Esophagus muscularis mucosa (tissue), 4 donors: ENCODE data around the gene CSNK2A2. TPM values are rescaled to one million over a fixed set of nuclear protein-coding genes. Genes with fewer than 3 reads are reported as not detected.

Experiments
- DNase-seq: peaks from one replicate; pipeline ENCODE4 v3.0.0-alpha.2; 2017; ENCODE audit errors: extremely low spot score
- H3K27ac ChIP-seq, 4 donors: fragments of 200-600 bp; sonication (generic); replicated peaks in 1 of 4; 1 replicate in 3 of 4; 2 replicates in 1 of 4; pipeline ENCODE4 v1.5.1; 2016 to 2019; ENCODE audit warnings: mild to moderate bottlenecking in 1 of 4
- H3K27me3 ChIP-seq, 4 donors: fragments of 200-600 bp; sonication (generic); one replicate each; pipeline versions ENCODE4 v1.5.1 to v1.6.0; 2016 to 2019
- H3K36me3 ChIP-seq, 4 donors: fragments of 200-600 bp; sonication (generic); one replicate each; pipeline ENCODE4 v1.5.1; 2016 to 2019
- H3K4me1 ChIP-seq, 4 donors: fragments of 200-600 bp; sonication (generic); one replicate each; pipeline ENCODE4 v1.5.1; 2016 to 2019
- H3K4me3 ChIP-seq, 4 donors: fragments of 200-600 bp; sonication (generic); 1 replicate in 2 of 4; 2 replicates in 2 of 4; pipeline ENCODE4 v1.5.1; 2016 to 2019; ENCODE audit warnings: mild to moderate bottlenecking in 4 of 4, moderate library complexity in 1 of 4
- H3K9me3 ChIP-seq, 4 donors: fragments of 200-600 bp; sonication (generic); 1 replicate in 3 of 4; 2 replicates in 1 of 4; pipeline ENCODE4 v1.5.1; 2016 to 2019
- CTCF ChIP-seq, 3 experiments: fragments of 200-600 bp in 2 of 3; fragments of 450-650 bp in 1 of 3; sonication (generic) in 2 of 3; IDR thresholded peaks; one replicate each; pipeline ENCODE4 v1.5.1; 2017 to 2019; ENCODE audit warnings: antibody characterized with exemption in 3 of 3, mild to moderate bottlenecking in 2 of 3, moderate library complexity in 1 of 3
- EP300 ChIP-seq: sonication (generic); formaldehyde crosslinking; IDR thresholded peaks from one replicate; pipeline ENCODE4 v1.6.1; 2017; ENCODE audit warnings: antibody characterized with exemption
- POLR2A ChIP-seq: fragments of 450-650 bp; IDR thresholded peaks from one replicate; pipeline ENCODE4 v1.6.1; 2017; ENCODE audit warnings: antibody characterized with exemption, moderate library complexity, mild to moderate bottlenecking, low read depth
- POLR2AphosphoS5 ChIP-seq, 2 donors: sonication (generic); formaldehyde crosslinking; IDR thresholded peaks; one replicate each; pipeline ENCODE4 v1.6.1; 2017; ENCODE audit warnings: antibody characterized with exemption in 2 of 2
- WGBS: methylation state at CpG from one replicate; pipeline ENCODE4 v1.1.5; 2018; 5-methylcytosine and 5-hydroxymethylcytosine counted together
- intact Hi-C: fragments of 100-400 bp; cut with DNase I; formaldehyde crosslinking; loops from one replicate; pipeline ENCODE4 v1.15.1; 2023
- total RNA-seq, 4 donors: library from RNA; depleted of rRNA; stranded (reverse); fragments of >200 nt; gene quantifications; one replicate each; pipeline versions ENCODE4 v1.1.0 to v1.2.1, GENCODE V29; 2016

CSNK2A2 gene
- total RNA-seq, 4 donors from 2014 or later = 37.1 to 56.5 (median 42.7) TPM

GRCh38 chr16:58119509-58119845, 78.4 kb downstream of the CSNK2A2 start:
- peak overlapping the region; percentile 22 to 33 (median 26) for H3K27ac ChIP-seq
- H3K9me3 ChIP-seq = no peaks in the 10 kb centered on the region
- H3K4me3 ChIP-seq = no peak overlapping the region
- DNase-seq = no peak
- peaks cover 77 to 100% (median 89%) of the 10 kb centered on the region in 4 donors for H3K4me1 ChIP-seq
- no peak for TF ChIP-seq POLR2A
- 65% methylated on average over 8 of the region's 8 CpGs for WGBS
- intact Hi-C loops = no loop called here
- H3K36me3 ChIP-seq = peaks cover 9 to 22% (median 18%) of the 10 kb centered on the region in 4 donors
- no peaks in the 10 kb centered on the region for H3K27me3 ChIP-seq

- intact Hi-C loops = no loop called here
- WGBS = 48% methylated on average over 5 of the region's 5 CpGs
Measured at GRCh38 chr16:58118801-58119508, 79.0 kb downstream of the CSNK2A2 start.

DNA sequence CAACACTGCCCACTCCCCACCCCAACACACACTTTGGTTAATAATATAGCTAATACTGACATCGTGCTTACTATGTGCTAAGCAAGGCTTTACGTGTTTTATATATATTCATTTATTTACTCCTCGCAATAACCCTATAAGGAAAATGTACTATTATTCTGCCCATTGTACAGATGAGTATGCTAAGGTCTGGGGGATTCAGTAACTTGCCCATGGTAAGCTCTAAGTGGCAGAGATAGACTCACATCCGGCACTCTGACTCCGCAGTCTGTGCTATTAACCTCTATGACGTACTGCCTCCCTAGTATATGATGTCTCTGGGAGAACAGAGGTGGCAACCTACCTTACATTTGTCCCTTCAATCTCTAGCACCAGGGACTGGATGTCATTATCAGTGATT, 81.4 kb downstream of the CSNK2A2 start:
- Histone ChIP-seq H3K4me3 (no peak overlapping the region), H3K36me3 (peaks cover 20 to 47% (median 38%) of the 10 kb centered on the region in 4 donors), H3K27ac (no peak overlapping the region), H3K9me3 (no peaks in the 10 kb centered on the region), H3K4me1 (peaks cover 60 to 71% (median 64%) of the 10 kb centered on the region in 4 donors), H3K27me3 (no peaks in the 10 kb centered on the region)
- TF ChIP-seq POLR2AphosphoS5 (IDR thresholded peaks at IDR 0.05) = no peak
- no peak for TF ChIP-seq CTCF (IDR thresholded peaks at IDR 0.05)
- WGBS = 98% methylated on average over 6 of the region's 6 CpGs
- no peak for DNase-seq
- intact Hi-C loops = no loop called here

More at GRCh38 chr16:58118801-58119508, 79.0 kb downstream of the CSNK2A2 start:
- TF ChIP-seq EP300 (no peak), CTCF (IDR thresholded peaks at IDR 0.05) (no peak), POLR2A (no peak), POLR2AphosphoS5 (IDR thresholded peaks at IDR 0.05) (no peak)
- H3K27ac ChIP-seq = peak overlapping the region; percentile 22 to 33 (median 26)
- H3K4me3 ChIP-seq = no peak overlapping the region
- H3K4me1 ChIP-seq = peaks cover 72 to 96% (median 84%) of the 10 kb centered on the region in 4 donors
- peaks cover 15 to 27% (median 23%) of the 10 kb centered on the region in 4 donors for H3K36me3 ChIP-seq
- no peaks in the 10 kb centered on the region for H3K9me3 ChIP-seq
- no peak for DNase-seq
- H3K27me3 ChIP-seq = no peaks in the 10 kb centered on the region

GRCh38 chr16:58116081-58116480, 81.8 kb downstream of the CSNK2A2 start:
- no peaks in the 10 kb centered on the region for H3K27me3 ChIP-seq
- intact Hi-C loops = no loop called here
- H3K27ac ChIP-seq = no peak overlapping the region
- H3K36me3 ChIP-seq = peaks cover 20 to 47% (median 38%) of the 10 kb centered on the region in 4 donors
- H3K4me1 ChIP-seq = peaks cover 56 to 67% (median 59%) of the 10 kb centered on the region in 4 donors
- no peak for TF ChIP-seq POLR2A
- DNase-seq = no peak
- H3K4me3 ChIP-seq = no peak overlapping the region
- WGBS = 51% methylated on average over 6 of the region's 6 CpGs
- no peaks in the 10 kb centered on the region for H3K9me3 ChIP-seq

GRCh38 chr16:58114827-58115825, 82.8 kb downstream of the CSNK2A2 start:
- intact Hi-C loops = no loop called here
- no peak for DNase-seq
- H3K27ac ChIP-seq = peak overlapping the region in 1 of 4 donors; percentile 44
- no peak overlapping the region for H3K4me3 ChIP-seq
- no peaks in the 10 kb centered on the region for H3K27me3 ChIP-seq
- peaks cover 20 to 47% (median 38%) of the 10 kb centered on the region in 4 donors for H3K36me3 ChIP-seq
- H3K9me3 ChIP-seq = no peaks in the 10 kb centered on the region
- TF ChIP-seq POLR2A (no peak), EP300 (no peak), POLR2AphosphoS5 (IDR thresholded peaks at IDR 0.05) (no peak), CTCF (IDR thresholded peaks at IDR 0.05) (no peak)
- peaks cover 48 to 57% (median 50%) of the 10 kb centered on the region in 4 donors for H3K4me1 ChIP-seq
- 79% methylated on average over 23 of the region's 23 CpGs for WGBS
